Measurements from ENCODE around the gene TCEAL6.
"Not testable (repeated sequence)": the region's sequence is repeated elsewhere in the genome, so short reads cannot be mapped to it uniquely, and the experiment has no call there.

Gene TCEAL6

DNA sequence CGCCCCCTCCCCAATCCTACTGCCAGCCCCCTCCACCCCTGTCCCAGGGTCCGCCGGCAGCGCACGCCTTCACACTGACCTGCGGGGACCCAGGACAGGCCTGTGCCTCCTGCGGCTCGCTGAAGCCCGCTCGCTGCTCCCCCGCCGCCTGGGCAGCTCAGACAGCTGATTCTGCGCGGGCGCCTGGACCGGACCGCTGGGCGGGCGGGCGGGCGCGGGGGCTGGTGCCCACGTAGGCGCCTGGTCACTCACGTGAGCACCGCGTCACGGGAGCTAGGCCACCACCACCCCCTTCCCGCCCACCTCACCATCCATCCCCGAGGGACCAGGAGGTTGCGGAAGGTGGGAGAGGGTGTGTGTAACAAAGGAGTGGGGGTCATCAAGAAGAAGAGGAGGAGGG is at the start of gene TCEAL6:
TCEAL6 (minus strand) TSS at position 208 of the 400 bp plus-strand sequence.
- DNase-seq: not testable (repeated sequence)

DNA sequence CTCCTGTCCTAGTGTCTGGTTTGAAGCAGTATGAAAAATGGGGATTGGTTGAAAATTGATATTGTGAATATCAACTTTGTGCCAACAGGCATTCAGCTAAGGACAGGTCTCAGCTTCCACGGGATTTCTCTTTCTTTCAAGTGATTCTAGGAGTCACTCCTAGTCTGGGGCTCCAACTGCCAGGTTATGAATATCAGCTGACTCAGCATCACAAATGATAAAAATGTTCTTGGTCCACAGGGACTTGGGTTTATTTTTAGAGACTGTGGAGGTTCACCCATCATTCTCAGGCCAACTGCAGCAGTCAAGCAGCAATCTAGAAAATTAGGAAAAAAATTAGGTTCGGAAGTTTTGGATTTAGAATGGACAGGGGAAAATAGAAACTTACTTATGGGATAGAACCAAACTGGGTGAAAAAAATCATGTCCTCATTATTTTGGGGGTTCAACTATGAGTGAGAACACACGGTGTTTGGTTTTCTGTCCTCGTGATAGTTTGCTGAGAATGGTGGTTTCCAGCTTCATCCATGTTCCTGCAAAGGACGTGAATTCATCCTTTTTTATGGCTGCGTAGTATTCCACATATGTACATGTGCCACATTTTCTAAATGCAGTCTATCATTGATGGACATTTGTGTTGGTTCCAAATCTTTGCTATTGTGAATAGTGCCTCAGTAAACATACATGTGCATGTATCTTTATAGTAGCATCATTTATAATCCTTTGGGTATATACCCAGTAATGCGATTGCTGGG is 43.9 kb upstream of the TCEAL6 start:
- no peak for DNase-seq

DNA sequence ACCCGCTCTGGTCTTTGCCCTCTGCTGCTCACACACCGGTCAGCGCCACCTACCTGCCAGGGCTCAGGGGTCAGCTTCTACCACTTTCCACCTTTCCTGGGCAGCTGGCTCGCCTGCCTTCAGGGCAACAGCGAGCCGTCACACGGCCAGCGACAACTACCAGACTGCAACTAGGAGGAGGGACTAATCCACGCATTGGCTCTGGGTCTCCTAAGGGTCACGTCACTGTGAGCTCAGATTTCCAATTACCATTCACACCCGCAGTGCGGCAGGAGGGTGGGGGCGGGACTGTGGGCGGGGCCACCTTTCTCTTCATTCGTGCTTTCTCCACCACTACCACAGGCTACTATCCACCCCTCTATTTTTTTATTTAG is 13.5 kb upstream of the TCEAL6 start, which contains the start of gene BEX5:
BEX5 (minus strand) TSS at position 172 of the 374 bp plus-strand sequence. CDS start 1,712 bp downstream, outside the sequence.
- DNase-seq: peak; percentile 92

DNA sequence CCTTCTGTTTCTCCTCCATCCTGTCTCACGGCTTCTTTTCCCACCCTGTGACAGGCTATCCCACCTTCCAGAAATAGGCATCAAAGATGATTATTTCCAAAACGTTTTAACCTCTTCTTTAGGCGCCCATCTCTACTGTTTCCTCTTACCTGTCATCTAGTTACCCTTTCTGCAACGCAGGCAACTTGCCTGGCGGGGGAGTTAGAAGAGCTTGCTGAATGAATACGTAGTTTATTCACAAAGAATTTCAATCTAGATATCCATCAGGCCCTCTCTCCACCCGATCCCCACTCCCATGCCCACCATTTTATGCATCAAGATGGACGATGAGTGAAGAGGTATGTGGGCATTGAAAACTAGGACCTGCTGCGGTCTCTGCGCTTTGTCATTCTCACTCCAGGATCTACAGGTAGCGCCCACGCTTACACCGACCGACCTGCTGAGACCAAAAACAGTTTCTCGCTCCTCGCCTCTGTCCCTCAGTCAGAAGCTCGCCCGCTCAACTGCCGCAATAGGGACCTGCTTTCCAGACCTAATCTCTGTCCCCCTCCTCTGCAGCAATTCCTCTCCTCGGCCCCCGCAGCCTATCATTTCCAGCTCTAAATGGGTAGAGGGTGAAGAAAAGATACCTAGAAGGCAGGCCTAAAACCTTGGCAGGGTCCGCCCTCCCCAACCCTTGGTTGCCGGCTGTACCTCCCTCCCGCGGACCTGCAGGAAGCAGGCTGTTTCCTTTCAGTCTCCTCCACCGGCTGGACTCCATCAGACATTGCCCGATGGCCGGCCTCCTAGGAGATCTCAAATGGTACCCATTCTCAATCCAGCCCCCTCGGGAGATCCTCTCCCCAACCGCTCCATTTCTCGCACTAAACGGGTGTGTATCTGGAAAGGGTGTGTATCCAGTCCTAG is 12.9 kb upstream of the TCEAL6 start:
- peak; percentile 16 for DNase-seq

DNA sequence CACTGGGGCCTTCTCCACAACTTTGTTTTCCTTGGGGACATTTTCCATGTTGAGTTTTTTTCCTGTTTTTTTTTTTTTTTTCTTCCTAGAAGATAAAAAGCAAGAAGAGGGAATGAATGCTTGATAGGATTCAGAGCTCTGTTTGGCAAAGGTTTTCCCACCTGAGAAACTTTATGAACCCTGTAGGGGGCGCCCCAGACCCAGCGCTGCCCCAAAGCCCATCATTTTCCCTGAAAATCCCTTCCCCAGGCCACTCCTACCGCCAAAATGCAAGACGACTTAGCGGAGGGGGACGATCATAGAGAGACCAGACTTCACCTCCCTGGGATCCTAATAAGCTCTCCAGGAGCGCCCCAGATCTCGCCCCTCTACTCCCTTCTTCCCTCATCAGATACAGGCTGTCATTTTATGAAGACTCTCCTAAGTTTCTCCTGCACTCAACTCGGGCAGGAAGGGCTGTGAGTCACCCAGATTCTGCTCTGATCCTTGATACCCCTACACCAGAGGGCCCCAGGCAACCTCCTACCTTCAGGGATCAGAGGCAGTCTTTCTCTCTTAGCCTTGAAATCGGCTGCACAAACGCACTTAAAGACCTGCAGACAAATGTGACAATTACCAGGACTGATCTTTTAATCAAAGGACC is 12.1 kb upstream of the TCEAL6 start:
- DNase-seq: peak; percentile 48

DNA sequence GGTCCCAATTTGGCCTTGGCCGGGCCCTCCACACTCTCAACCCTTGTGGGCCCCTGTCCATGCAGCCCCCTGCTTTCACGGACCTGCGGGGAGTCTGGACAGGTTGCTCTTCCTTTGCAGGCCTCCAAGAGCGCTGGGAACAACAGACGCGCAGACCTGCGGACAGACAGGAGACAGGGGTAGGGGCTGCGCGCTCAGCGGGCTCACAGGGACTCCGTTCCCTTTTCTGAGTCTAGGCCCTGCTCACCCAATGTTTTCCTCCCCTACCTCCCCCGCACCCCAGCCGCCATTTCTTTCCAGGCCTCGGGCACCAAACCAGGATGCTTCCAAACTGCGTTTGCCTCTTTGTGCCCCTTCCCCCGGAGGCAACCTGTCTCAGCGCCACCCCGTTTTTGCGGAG is 650 bp downstream of the TCEAL6 start:
- DNase-seq: not testable (repeated sequence)

DNA sequence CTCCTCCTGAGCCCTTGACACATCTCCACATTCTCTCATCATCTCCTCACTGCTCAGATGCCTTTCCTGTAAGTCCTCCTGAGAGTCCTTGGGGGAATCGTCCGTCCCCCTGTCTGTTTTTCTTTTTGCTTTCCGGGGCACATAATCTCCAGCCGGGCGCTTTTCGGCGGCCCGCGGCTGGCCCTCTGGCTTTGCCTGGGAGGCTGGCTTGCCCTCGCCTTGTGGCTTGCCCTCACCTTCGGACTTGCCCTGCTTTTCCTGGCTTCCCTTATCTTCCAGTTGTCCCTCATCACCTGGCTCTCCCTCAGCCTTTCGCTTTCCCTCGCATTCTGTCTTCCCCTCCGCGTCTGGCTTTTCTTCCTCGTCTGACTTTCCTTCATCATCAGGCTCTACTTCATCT is 1.4 kb downstream of the TCEAL6 start:
- not testable (repeated sequence) for DNase-seq

DNA sequence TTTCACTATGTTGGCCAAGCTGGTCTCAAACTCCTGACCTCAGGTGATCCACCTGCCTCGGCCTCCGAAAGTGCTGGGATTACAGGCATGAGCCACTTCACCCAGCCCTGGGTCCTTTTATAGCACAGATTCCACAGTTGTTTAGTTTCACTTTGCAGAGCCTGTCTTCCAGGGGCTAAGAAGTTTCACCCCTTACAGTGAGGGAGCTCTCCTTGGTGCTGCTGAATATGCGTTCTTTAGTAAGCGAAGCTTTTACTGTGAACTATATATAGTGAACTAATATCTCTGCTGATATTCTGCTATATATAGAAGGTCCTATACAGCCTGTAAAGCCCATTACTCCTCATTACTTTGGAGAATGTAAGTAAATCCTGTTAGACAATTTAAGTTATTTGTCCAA is 4.2 kb downstream of the TCEAL6 start:
- DNase-seq: no peak

DNA sequence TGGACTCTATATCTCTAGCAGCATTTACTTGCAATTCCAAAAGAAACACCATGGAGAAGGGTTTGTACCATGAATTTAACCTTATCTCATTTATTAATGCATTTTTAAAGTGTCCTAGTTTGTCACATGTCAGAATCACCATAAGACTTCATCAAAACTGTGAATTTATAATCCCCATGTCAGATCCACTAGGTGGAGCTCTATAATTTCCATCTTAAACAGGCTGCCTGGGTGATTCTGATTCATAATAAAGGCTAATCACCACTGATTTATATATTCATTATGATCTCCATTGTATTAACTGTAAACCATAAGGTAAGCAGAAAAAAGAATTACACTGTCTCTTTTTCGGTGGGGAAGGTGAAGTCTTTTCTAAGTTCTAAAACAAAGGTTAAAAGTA is 12.8 kb downstream of the TCEAL6 start:
- peak; percentile 60 for DNase-seq

DNA sequence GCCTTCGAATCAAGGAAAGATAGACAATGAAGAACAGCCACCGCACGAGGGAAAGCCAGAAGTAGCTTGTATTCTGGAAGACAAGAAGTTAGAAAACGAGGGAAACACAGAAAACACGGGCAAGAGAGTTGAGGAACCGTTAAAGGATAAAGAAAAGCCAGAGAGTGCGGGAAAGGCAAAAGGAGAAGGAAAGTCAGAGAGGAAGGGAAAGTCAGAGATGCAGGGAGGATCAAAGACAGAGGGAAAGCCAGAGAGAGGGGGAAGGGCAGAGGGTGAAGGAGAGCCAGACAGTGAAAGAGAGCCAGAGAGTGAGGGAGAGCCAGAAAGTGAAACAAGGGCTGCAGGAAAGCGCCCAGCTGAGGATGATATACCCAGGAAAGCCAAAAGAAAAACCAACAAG is 15.4 kb downstream of the TCEAL6 start:
- DNase-seq: no peak

DNA sequence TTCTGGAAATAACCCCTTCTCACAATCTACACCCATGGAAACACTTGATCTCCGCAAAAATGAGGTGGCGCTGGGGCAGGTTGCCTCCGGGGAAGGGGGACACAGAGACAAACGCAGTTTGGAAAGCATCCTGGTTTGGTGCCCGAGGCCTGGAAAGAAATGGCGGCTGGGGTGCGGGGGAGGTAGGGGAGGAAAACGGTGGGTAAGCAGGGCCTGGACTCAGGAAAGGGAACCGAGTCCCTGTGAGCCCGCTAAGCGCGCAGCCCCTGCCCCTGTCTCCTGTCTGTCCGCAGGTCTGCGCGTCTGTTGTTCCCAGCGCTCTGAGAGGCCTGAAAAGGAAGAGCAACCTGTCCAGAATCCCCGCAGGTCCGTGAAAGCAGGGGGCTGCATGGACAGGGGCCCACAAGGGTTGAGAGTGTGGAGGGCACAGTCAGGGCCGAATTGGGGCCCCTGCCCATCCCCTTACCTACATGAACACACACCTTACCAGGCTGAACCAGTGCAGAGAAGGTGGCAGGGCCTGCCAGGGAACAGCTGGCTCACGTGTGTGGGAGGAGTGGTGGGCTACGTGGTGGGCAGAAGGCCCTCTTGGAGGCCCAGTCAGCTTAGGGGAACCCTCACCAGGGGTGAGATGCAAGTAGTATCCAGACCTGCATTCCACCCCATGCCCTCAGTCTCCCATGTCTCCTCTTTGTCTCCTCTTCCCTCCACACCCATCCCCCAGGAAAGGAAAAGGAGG is 16.0 kb downstream of the TCEAL6 start:
- not testable (repeated sequence) for DNase-seq

DNA sequence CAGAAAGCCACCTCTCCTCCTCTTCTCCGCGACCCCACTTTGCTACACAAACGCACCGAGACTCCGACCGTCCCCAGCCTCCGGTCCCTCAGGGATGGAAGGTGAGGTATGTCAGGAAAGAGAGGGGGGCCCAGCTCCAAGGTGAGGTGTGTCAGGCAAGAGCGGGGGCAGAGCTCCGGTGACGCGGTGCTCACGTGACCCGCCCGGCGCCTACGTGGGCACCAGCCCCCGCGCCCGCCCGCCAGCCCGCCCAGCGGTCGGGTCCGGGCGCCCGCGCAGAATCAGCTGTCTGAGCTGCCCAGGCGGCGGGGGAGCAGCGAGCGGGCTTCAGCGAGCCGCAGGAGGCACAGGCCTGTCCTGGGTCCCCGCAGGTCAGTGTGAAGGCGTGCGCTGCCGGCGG is 16.8 kb downstream of the TCEAL6 start, which contains the start of gene TCEAL2:
TCEAL2 (plus strand) TSS at position 244 of the 400 bp plus-strand sequence. CDS start 1,152 bp downstream, outside the sequence.
- DNase-seq: peak; percentile 8

DNA sequence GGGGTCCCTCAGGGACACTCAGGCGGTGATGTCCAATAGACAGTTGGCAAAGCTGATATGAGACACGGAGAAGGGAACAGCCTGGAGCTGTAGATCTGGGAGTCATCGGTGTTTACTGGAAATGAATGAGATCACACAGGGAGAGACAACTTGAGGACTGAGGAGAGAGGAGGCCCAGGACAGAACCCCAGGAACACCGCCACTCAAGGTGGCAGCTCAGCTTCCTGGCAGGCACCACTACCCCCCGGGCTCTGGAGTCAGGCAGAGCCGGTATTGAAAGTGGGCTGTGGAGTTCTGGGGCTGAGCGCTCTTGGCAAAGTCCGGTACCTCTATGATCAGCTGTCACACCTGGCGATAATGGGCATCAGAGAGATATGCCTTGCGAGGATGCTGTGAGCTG is 17.3 kb downstream of the TCEAL6 start:
- DNase-seq: not testable (repeated sequence)

DNA sequence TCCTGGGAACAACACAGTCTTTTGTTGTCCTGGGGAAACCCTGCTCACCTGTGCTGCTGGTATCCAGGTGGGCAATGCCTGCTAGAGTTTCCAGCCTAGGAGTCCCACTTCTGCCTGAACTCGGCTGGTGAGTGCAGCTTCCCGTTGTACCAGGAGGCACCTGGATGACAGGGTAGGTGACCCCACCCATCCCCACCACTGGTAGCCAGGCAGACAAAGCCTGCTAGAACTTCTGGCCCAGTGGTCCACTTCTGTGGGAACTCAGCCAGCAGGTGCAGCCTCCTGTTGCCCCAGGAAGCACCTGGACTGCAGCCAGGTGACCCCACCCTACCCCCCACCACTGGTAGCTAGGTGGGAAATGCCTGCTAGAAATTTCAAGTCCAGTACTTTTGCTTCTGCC is 26.5 kb downstream of the TCEAL6 start:
- DNase-seq: no peak

DNA sequence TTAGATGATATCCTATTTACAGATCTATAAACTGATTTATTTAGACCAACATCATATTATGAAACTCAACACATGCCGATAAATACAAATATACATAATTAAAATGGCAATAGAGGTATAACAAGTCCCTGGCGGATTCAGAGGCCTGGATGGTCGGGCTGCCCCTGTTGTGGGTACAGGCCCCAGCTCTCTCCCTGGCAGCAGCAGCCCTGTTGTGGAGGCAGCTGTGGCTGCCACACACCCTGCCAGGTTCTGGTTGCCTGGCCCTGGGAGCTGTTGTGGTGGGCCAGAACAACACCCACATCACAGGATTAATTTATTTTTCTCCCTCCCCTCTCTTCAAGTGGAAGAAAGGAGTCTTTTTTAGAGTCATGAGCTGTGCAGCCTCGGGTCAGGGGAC is 28.9 kb downstream of the TCEAL6 start:
- DNase-seq: no peak

Data from NCI-H1694 treated with DMSO at 0.1 percent for 48 hours (cell line).